Measurements from ENCODE around the gene SGIP1.
"Not testable (repeated sequence)": the region's sequence is repeated elsewhere in the genome, so short reads cannot be mapped to it uniquely, and the experiment has no call there.

The SGIP1 gene

GRCh38 chr1:66723985-66724384, 190.0 kb downstream of the SGIP1 start:
- H3K36me3 ChIP-seq (ENCODE audit: insufficient read depth, low read length), result no peaks in the 10 kb centered on the region
- no peaks in the 10 kb centered on the region for H3F3A ChIP-seq (ENCODE audit: insufficient read depth, low read length)
- no peak overlapping the region for H3K4me3 ChIP-seq (ENCODE audit: low read depth, low read length, poor library complexity, severe bottlenecking)
- H2AFZ ChIP-seq (ENCODE audit: low read length), result no peak overlapping the region
- H3K27ac ChIP-seq (ENCODE audit: low read depth, low read length, poor library complexity, severe bottlenecking), result no peak overlapping the region
- H3K4me2 ChIP-seq (ENCODE audit: low read length), result no peak overlapping the region
- no peak overlapping the region for H3K9ac ChIP-seq (ENCODE audit: low read length)
- H3K9me3 ChIP-seq (ENCODE audit: low read length), result no peaks in the 10 kb centered on the region
- H4K20me1 ChIP-seq (ENCODE audit: insufficient read depth, low read length), result no peaks in the 10 kb centered on the region
- H3K4me1 ChIP-seq (ENCODE audit: insufficient read depth, low read length, severe bottlenecking), result peaks cover under 1% of the 10 kb centered on the region
- no peaks in the 10 kb centered on the region for H3K79me2 ChIP-seq (ENCODE audit: insufficient read depth, low read length)
- no peaks in the 10 kb centered on the region for H3K27me3 ChIP-seq (ENCODE audit: insufficient read depth, low read length)
- H3K9me2 ChIP-seq (ENCODE audit: low read depth, low read length), result no peaks in the 10 kb centered on the region
- no peak for TF ChIP-seq CTCF (IDR thresholded peaks at IDR 0.05; ENCODE audit: low read length)
- no peak for TF ChIP-seq EZH2 (IDR thresholded peaks at IDR 0.05; ENCODE audit: borderline replicate concordance, low read length)

- TF ChIP-seq EZH2 (IDR thresholded peaks at IDR 0.05; ENCODE audit: borderline replicate concordance, low read length) (no peak), CTCF (IDR thresholded peaks at IDR 0.05; ENCODE audit: low read length) (peak; percentile 98)
- no peaks in the 10 kb centered on the region for H3F3A ChIP-seq (ENCODE audit: insufficient read depth, low read length)
- H3K27me3 ChIP-seq (ENCODE audit: insufficient read depth, low read length), result no peaks in the 10 kb centered on the region
- no peaks in the 10 kb centered on the region for H3K9me3 ChIP-seq (ENCODE audit: low read length)
- no peak overlapping the region for H3K4me3 ChIP-seq (ENCODE audit: low read depth, low read length, poor library complexity, severe bottlenecking)
- H3K9me2 ChIP-seq (ENCODE audit: low read depth, low read length), result no peaks in the 10 kb centered on the region
- no peak overlapping the region for H3K9ac ChIP-seq (ENCODE audit: low read length)
- H2AFZ ChIP-seq (ENCODE audit: low read length), result no peak overlapping the region
- no peak overlapping the region for H3K27ac ChIP-seq (ENCODE audit: low read depth, low read length, poor library complexity, severe bottlenecking)
- no peak overlapping the region for H3K4me2 ChIP-seq (ENCODE audit: low read length)
- H3K36me3 ChIP-seq (ENCODE audit: insufficient read depth, low read length), result no peaks in the 10 kb centered on the region
- H4K20me1 ChIP-seq (ENCODE audit: insufficient read depth, low read length), result no peaks in the 10 kb centered on the region
- no peaks in the 10 kb centered on the region for H3K79me2 ChIP-seq (ENCODE audit: insufficient read depth, low read length)
- peaks cover 8% of the 10 kb centered on the region for H3K4me1 ChIP-seq (ENCODE audit: insufficient read depth, low read length, severe bottlenecking)
These were observed 192.1 kb downstream of the SGIP1 start for GRCh38 chr1:66725885-66726665.

GRCh38 chr1:66728021-66728420, 194.1 kb downstream of the SGIP1 start:
- no peaks in the 10 kb centered on the region for H4K20me1 ChIP-seq (ENCODE audit: insufficient read depth, low read length)
- no peaks in the 10 kb centered on the region for H3K36me3 ChIP-seq (ENCODE audit: insufficient read depth, low read length)
- H3K4me2 ChIP-seq (ENCODE audit: low read length), result no peak overlapping the region
- H3K9ac ChIP-seq (ENCODE audit: low read length), result no peak overlapping the region
- H3K4me1 ChIP-seq (ENCODE audit: insufficient read depth, low read length, severe bottlenecking), result peaks cover 13% of the 10 kb centered on the region
- no peaks in the 10 kb centered on the region for H3F3A ChIP-seq (ENCODE audit: insufficient read depth, low read length)
- H2AFZ ChIP-seq (ENCODE audit: low read length), result no peak overlapping the region
- TF ChIP-seq CTCF (IDR thresholded peaks at IDR 0.05; ENCODE audit: low read length) (no peak), EZH2 (IDR thresholded peaks at IDR 0.05; ENCODE audit: borderline replicate concordance, low read length) (no peak)
- no peaks in the 10 kb centered on the region for H3K9me2 ChIP-seq (ENCODE audit: low read depth, low read length)
- H3K27ac ChIP-seq (ENCODE audit: low read depth, low read length, poor library complexity, severe bottlenecking), result no peak overlapping the region
- H3K79me2 ChIP-seq (ENCODE audit: insufficient read depth, low read length), result no peaks in the 10 kb centered on the region
- H3K4me3 ChIP-seq (ENCODE audit: low read depth, low read length, poor library complexity, severe bottlenecking), result no peak overlapping the region
- no peaks in the 10 kb centered on the region for H3K27me3 ChIP-seq (ENCODE audit: insufficient read depth, low read length)
- H3K9me3 ChIP-seq (ENCODE audit: low read length), result no peaks in the 10 kb centered on the region

- not testable (repeated sequence) for H3K27ac ChIP-seq (ENCODE audit: low read depth, low read length, poor library complexity, severe bottlenecking); H3K9me2 ChIP-seq (ENCODE audit: low read depth, low read length); H3F3A ChIP-seq (ENCODE audit: insufficient read depth, low read length); H3K9ac ChIP-seq (ENCODE audit: low read length); H3K27me3 ChIP-seq (ENCODE audit: insufficient read depth, low read length); H4K20me1 ChIP-seq (ENCODE audit: insufficient read depth, low read length); H3K9me3 ChIP-seq (ENCODE audit: low read length); H3K36me3 ChIP-seq (ENCODE audit: insufficient read depth, low read length); H3K4me2 ChIP-seq (ENCODE audit: low read length); H2AFZ ChIP-seq (ENCODE audit: low read length); H3K79me2 ChIP-seq (ENCODE audit: insufficient read depth, low read length); H3K4me3 ChIP-seq (ENCODE audit: low read depth, low read length, poor library complexity, severe bottlenecking)
- peaks cover 20% of the 10 kb centered on the region for H3K4me1 ChIP-seq (ENCODE audit: insufficient read depth, low read length, severe bottlenecking)
These were observed 194.8 kb downstream of the SGIP1 start for GRCh38 chr1:66728716-66729115.
